Immature natural killer cell (primary cell): ENCODE measurements around the gene PNKP. TPM values are rescaled to one million over a fixed set of nuclear protein-coding genes. Genes with fewer than 3 reads are reported as not detected.

Source experiments
- DNase-seq, 3 donors: peaks; one replicate each; pipeline ENCODE4 v3.0.0; 2022; ENCODE audit warnings: mixed read lengths in 1 of 3
- H3K27ac Mint-ChIP-seq, 6 donors: one replicate each; pipeline ENCODE4 v1.8.0; 2020; ENCODE audit warnings: mixed read lengths in 6 of 6, mild to moderate bottlenecking in 5 of 6, inconsistent platforms in 4 of 6, moderate library complexity in 3 of 6
- H3K27me3 Mint-ChIP-seq, 3 donors: one replicate each; pipeline ENCODE4 v1.8.0; 2020 to 2021; ENCODE audit warnings: low read depth in 3 of 3, mild to moderate bottlenecking in 3 of 3, mixed read lengths in 3 of 3, moderate library complexity in 3 of 3, inconsistent platforms in 1 of 3
- H3K36me3 Mint-ChIP-seq, 3 donors: one replicate each; pipeline ENCODE4 v1.8.0; 2020; ENCODE audit warnings: mixed read lengths in 3 of 3, inconsistent platforms in 2 of 3, mild to moderate bottlenecking in 2 of 3
- H3K4me1 Mint-ChIP-seq, 2 donors: one replicate each; pipeline ENCODE4 v1.8.0; 2020; ENCODE audit warnings: inconsistent platforms in 2 of 2, mild to moderate bottlenecking in 2 of 2, mixed read lengths in 2 of 2, moderate library complexity in 1 of 2
- H3K4me3 Mint-ChIP-seq, 5 donors: one replicate each; pipeline ENCODE4 v1.8.0; 2020; ENCODE audit warnings: mild to moderate bottlenecking in 5 of 5, mixed read lengths in 5 of 5, inconsistent platforms in 3 of 5, moderate library complexity in 3 of 5
- H3K9me3 Mint-ChIP-seq, 6 donors: one replicate each; pipeline ENCODE4 v1.8.0; 2020; ENCODE audit warnings: mild to moderate bottlenecking in 6 of 6, mixed read lengths in 6 of 6, inconsistent platforms in 4 of 6, moderate library complexity in 3 of 6
- polyA plus RNA-seq, 3 donors: library from polyadenylated mRNA; unstranded; fragments of 300-500 nt; fragmentation: Illumina TruSeq; gene quantifications; one replicate each; pipeline ENCODE4 v1.2.3, GENCODE V29; 2021

Gene PNKP
- polyA plus RNA-seq, 3 donors from 2014 or later = 36.4 to 55.1 (median 41.4) TPM

GRCh38 chr19:49876422-49877019, 9.1 kb upstream of the PNKP start:
- no peak overlapping the region for H3K27ac Mint-ChIP-seq
- DNase-seq = peak; percentile 98 to 99 (median 99)
- H3K36me3 Mint-ChIP-seq = peaks cover 0 to 6% (median 5%) of the 10 kb centered on the region in 3 donors
- peaks cover 28 to 34% of the 10 kb centered on the region in 2 donors for H3K4me1 Mint-ChIP-seq
- peaks cover 2% of the 10 kb centered on the region in 3 donors for H3K27me3 Mint-ChIP-seq
- H3K4me3 Mint-ChIP-seq = no peak overlapping the region
- no peaks in the 10 kb centered on the region for H3K9me3 Mint-ChIP-seq

GRCh38 chr19:49875857-49876421, 8.6 kb upstream of the PNKP start:
- H3K4me3 Mint-ChIP-seq = no peak overlapping the region
- DNase-seq = peak in 2 of 3 donors; percentile 44 to 67
- H3K27me3 Mint-ChIP-seq = peaks cover 2% of the 10 kb centered on the region in 3 donors
- H3K27ac Mint-ChIP-seq = no peak overlapping the region
- H3K9me3 Mint-ChIP-seq = no peaks in the 10 kb centered on the region
- H3K36me3 Mint-ChIP-seq = peaks cover 0 to 5% (median 4%) of the 10 kb centered on the region in 3 donors
- peaks cover 30 to 34% of the 10 kb centered on the region in 2 donors for H3K4me1 Mint-ChIP-seq

GRCh38 chr19:49875177-49875576, 7.8 kb upstream of the PNKP start:
- Mint-ChIP-seq H3K27ac (peak overlapping the region in 2 of 6 donors; percentile 34 to 67), H3K4me1 (peaks cover 38 to 40% of the 10 kb centered on the region in 2 donors), H3K4me3 (peak overlapping the region in 1 of 5 donors; percentile 68), H3K27me3 (peaks cover 2% of the 10 kb centered on the region in 3 donors), H3K36me3 (peaks cover 0 to 5% (median 4%) of the 10 kb centered on the region in 3 donors), H3K9me3 (no peaks in the 10 kb centered on the region)
- no peak for DNase-seq

GRCh38 chr19:49874503-49875157, 7.3 kb upstream of the PNKP start:
- H3K4me3 Mint-ChIP-seq = peak overlapping the region in 3 of 5 donors; percentile 48 to 68 (median 57)
- no peaks in the 10 kb centered on the region for H3K9me3 Mint-ChIP-seq
- peak overlapping the region in 2 of 6 donors; percentile 34 to 67 for H3K27ac Mint-ChIP-seq
- peaks cover 0 to 5% (median 4%) of the 10 kb centered on the region in 3 donors for H3K36me3 Mint-ChIP-seq
- H3K4me1 Mint-ChIP-seq = peaks cover 39 to 42% of the 10 kb centered on the region in 2 donors
- no peak for DNase-seq
- H3K27me3 Mint-ChIP-seq = peaks cover 2% of the 10 kb centered on the region in 3 donors

GRCh38 chr19:49873834-49874233, 6.5 kb upstream of the PNKP start:
- no peak for DNase-seq
- Mint-ChIP-seq H3K36me3 (peaks cover 0 to under 1% (median under 1%) of the 10 kb centered on the region in 3 donors), H3K4me1 (peaks cover 35 to 38% of the 10 kb centered on the region in 2 donors), H3K27ac (no peak overlapping the region), H3K27me3 (peaks cover 2% of the 10 kb centered on the region in 3 donors), H3K4me3 (peak overlapping the region in 2 of 5 donors; percentile 18 to 35), H3K9me3 (no peaks in the 10 kb centered on the region)

GRCh38 chr19:49873129-49873521, 5.7 kb upstream of the PNKP start:
- peaks cover 36 to 37% of the 10 kb centered on the region in 2 donors for H3K4me1 Mint-ChIP-seq
- H3K4me3 Mint-ChIP-seq = peak overlapping the region in 1 of 5 donors; percentile 18
- no peaks in the 10 kb centered on the region for H3K36me3 Mint-ChIP-seq
- H3K27me3 Mint-ChIP-seq = peaks cover 0 to 2% (median 2%) of the 10 kb centered on the region in 3 donors
- no peaks in the 10 kb centered on the region for H3K9me3 Mint-ChIP-seq
- no peak overlapping the region for H3K27ac Mint-ChIP-seq
- no peak for DNase-seq

GRCh38 chr19:49872245-49873128, 5.1 kb upstream of the PNKP start:
- no peak for DNase-seq
- no peaks in the 10 kb centered on the region for H3K36me3 Mint-ChIP-seq
- peaks cover 39% of the 10 kb centered on the region in 2 donors for H3K4me1 Mint-ChIP-seq
- H3K27ac Mint-ChIP-seq = peak overlapping the region in 2 of 6 donors; percentile 72 to 75
- peak overlapping the region in 2 of 5 donors; percentile 57 to 63 for H3K4me3 Mint-ChIP-seq
- no peaks in the 10 kb centered on the region for H3K9me3 Mint-ChIP-seq
- H3K27me3 Mint-ChIP-seq = peaks cover 4 to 8% (median 8%) of the 10 kb centered on the region in 3 donors

GRCh38 chr19:49871349-49871985, 4.1 kb upstream of the PNKP start:
- H3K4me1 Mint-ChIP-seq = peaks cover 47 to 49% of the 10 kb centered on the region in 2 donors
- H3K27ac Mint-ChIP-seq = peak overlapping the region; percentile 28 to 82 (median 72)
- H3K4me3 Mint-ChIP-seq = peak overlapping the region in 3 of 5 donors; percentile 48 to 63 (median 57)
- H3K9me3 Mint-ChIP-seq = no peaks in the 10 kb centered on the region
- H3K27me3 Mint-ChIP-seq = peaks cover 6 to 11% (median 11%) of the 10 kb centered on the region in 3 donors
- no peak for DNase-seq
- H3K36me3 Mint-ChIP-seq = no peaks in the 10 kb centered on the region

GRCh38 chr19:49870309-49870901, 3.0 kb upstream of the PNKP start:
- Mint-ChIP-seq H3K4me1 (peaks cover 51 to 53% of the 10 kb centered on the region in 2 donors), H3K36me3 (no peaks in the 10 kb centered on the region), H3K9me3 (no peaks in the 10 kb centered on the region), H3K27me3 (peaks cover 6 to 11% (median 11%) of the 10 kb centered on the region in 3 donors), H3K4me3 (peak overlapping the region in 2 of 5 donors; percentile 46 to 89), H3K27ac (peak overlapping the region in 4 of 6 donors; percentile 87 to 91 (median 91))
- DNase-seq = no peak

GRCh38 chr19:49869484-49870308, 2.3 kb upstream of the PNKP start:
- H3K27ac Mint-ChIP-seq = peak overlapping the region in 4 of 6 donors; percentile 87 to 91 (median 91)
- H3K36me3 Mint-ChIP-seq = no peaks in the 10 kb centered on the region
- H3K4me1 Mint-ChIP-seq = peaks cover 53% of the 10 kb centered on the region in 2 donors
- peak overlapping the region in 1 of 5 donors; percentile 89 for H3K4me3 Mint-ChIP-seq
- peak; percentile 96 to 97 (median 96) for DNase-seq
- peaks cover 6 to 12% (median 10%) of the 10 kb centered on the region in 3 donors for H3K27me3 Mint-ChIP-seq
- H3K9me3 Mint-ChIP-seq = no peaks in the 10 kb centered on the region

- peak overlapping the region in 1 of 6 donors; percentile 99 for H3K27ac Mint-ChIP-seq
- H3K4me3 Mint-ChIP-seq = no peak overlapping the region
- DNase-seq = no peak
- H3K9me3 Mint-ChIP-seq = no peaks in the 10 kb centered on the region
- peaks cover 53 to 57% of the 10 kb centered on the region in 2 donors for H3K4me1 Mint-ChIP-seq
- no peaks in the 10 kb centered on the region for H3K36me3 Mint-ChIP-seq
- peaks cover 6 to 12% (median 10%) of the 10 kb centered on the region in 3 donors for H3K27me3 Mint-ChIP-seq
These were observed 1.7 kb upstream of the PNKP start for GRCh38 chr19:49869009-49869483.

- Mint-ChIP-seq H3K4me1 (peaks cover 39 to 43% of the 10 kb centered on the region in 2 donors), H3K4me3 (peak overlapping the region in 1 of 5 donors; percentile 68), H3K27me3 (peaks cover 9 to 17% (median 11%) of the 10 kb centered on the region in 3 donors), H3K36me3 (peaks cover 0 to 4% (median 4%) of the 10 kb centered on the region in 3 donors), H3K27ac (no peak overlapping the region), H3K9me3 (no peaks in the 10 kb centered on the region)
- DNase-seq = no peak
These were observed 2.5 kb downstream of the PNKP start for GRCh38 chr19:49864890-49865289.
